Thoracic aorta endothelial cell (primary cell): ENCODE data around the gene TKT. TPM values are rescaled to one million over a fixed set of nuclear protein-coding genes. Genes with fewer than 3 reads are reported as not detected.

Source experiments
- small RNA-seq: library from RNA; depleted of rRNA; stranded (forward); fragments of <200 nt; gene quantifications from one replicate; pipeline ENCODE3, GENCODE V24; 2012
- total RNA-seq: library from RNA; depleted of rRNA; stranded (reverse); fragments of >200 nt; gene quantifications from 2 replicates; pipeline ENCODE4 v1.2.3, GENCODE V29; 2012

Gene TKT
- 535 and 695 TPM in 2 replicates for total RNA-seq

GRCh38 chr3:53255775-53256703 lies at the start of gene TKT:
TSS of gene TKT (minus strand) at chr3:53256022. CDS start at chr3:53255942, 80 bp downstream.

Small RNAs within 50 kb of the gene (small RNA-seq; reads per million reads assigned to genes)
- gene RF00019 = not detected

Other genes with a start within 250 kb of the TKT start
- gene SFMBT1, start 209.9 kb downstream of the TKT start, total RNA-seq = 5.1 and 5.7 TPM in 2 replicates
- 18.2 and 26.5 TPM in 2 replicates for gene RFT1, start 125.6 kb downstream of the TKT start, total RNA-seq
- 4.5 and 5.8 TPM in 2 replicates for gene PRKCD, start 94.8 kb downstream of the TKT start, total RNA-seq
- gene DCP1A, start 91.5 kb upstream of the TKT start, total RNA-seq = 32.0 and 32.3 TPM in 2 replicates
- under 0.01 TPM in 1 of 2 replicates, not detected in the other for gene CACNA1D, start 238.6 kb upstream of the TKT start, total RNA-seq